ENCODE data around the gene SOX5. TPM values are rescaled to one million over a fixed set of nuclear protein-coding genes. Genes with fewer than 3 reads are reported as not detected.

The SOX5 gene
- total and polyA plus RNA-seq, 2 of the 8 experiments (the other 6 are each of a cell fraction or from before 2014, with no cell fraction given) = 2.2 to 2.6 TPM

- H3K23ac ChIP-seq (ENCODE audit: insufficient read length) = no peak overlapping the region
- H2BK5ac ChIP-seq (ENCODE audit: low read depth, low read length) = no peak overlapping the region
- no peak for DNase-seq (ENCODE audit: low read depth in 1 of 2, low spot score in 2 of 2)
- peaks cover 0 to 2% of the 10 kb centered on the region in 2 experiments; a peak in 1 of 4 replicates for H3K9me3 ChIP-seq (ENCODE audit: insufficient read depth in 2 of 2, low read depth in 1 of 2, low read length in 1 of 2)
- WGBS, 2 experiments (ENCODE audit: extremely low coverage in 1 of 2, insufficient coverage in 1 of 2, insufficient read length in 1 of 2, insufficient replicate concordance in 2 of 2, low coverage in 1 of 2, low lambda C conversion rate in 2 of 2, missing lambda C conversion rate in 1 of 2) = 65% methylated on average over 1 of the region's 1 CpG; no CpG with 5 or more reads in 1 of the 2 experiments
- H3K4me2 ChIP-seq (ENCODE audit: insufficient read depth in 1 of 2, low read depth in 2 of 2, low read length in 2 of 2) = no peak overlapping the region
- ChIA-PET CTCF (ENCODE audit: partially characterized antibody) (interaction anchor here (1.3 kb wide), 1 partner anchor 522 kb away, joined by 3 read pairs; no protein-coding TSS in a partner anchor), POLR2A (ENCODE audit: partially characterized antibody) (no interaction called here)
- no peaks in the 10 kb centered on the region for H3K79me2 ChIP-seq (ENCODE audit: control insufficient read depth in 1 of 2, insufficient read depth in 2 of 2, low read length in 2 of 2)
- H2BK20ac ChIP-seq (ENCODE audit: low read length) = no peak overlapping the region
- H3K4ac ChIP-seq (replicated peaks; ENCODE audit: insufficient read length, low read depth, low read length) = no peak overlapping the region
- H3K9ac ChIP-seq (replicated peaks in 1 of 4; ENCODE audit: extremely low read depth in 1 of 4, low read depth in 3 of 4, low read length in 3 of 4) = peak overlapping the region in 1 of 4 experiments; percentile 34; a peak in 1 of 7 replicates
- no peak overlapping the region for H4K91ac ChIP-seq (replicated peaks; ENCODE audit: insufficient read length, low read length)
- H2BK12ac ChIP-seq (ENCODE audit: low read depth, low read length) = no peak overlapping the region
- H3K56ac ChIP-seq (replicated peaks; ENCODE audit: insufficient read length, low read depth, low read length) = no peak overlapping the region
- no peak overlapping the region for H3K27ac ChIP-seq (ENCODE audit: low read depth, low read length)
- no peak overlapping the region for H2BK120ac ChIP-seq (replicated peaks; ENCODE audit: low read depth, low read length)
- H4K5ac ChIP-seq (ENCODE audit: insufficient read length, low read depth, low read length) = no peak overlapping the region
- no peaks in the 10 kb centered on the region for H4K20me1 ChIP-seq (replicated peaks in 1 of 2; ENCODE audit: control insufficient read depth in 1 of 2, insufficient read depth in 2 of 2, low read length in 2 of 2)
- no peak overlapping the region for H4K8ac ChIP-seq (ENCODE audit: extremely low read depth, insufficient read depth, low read length)
- no peak for FAIRE-seq
- H2AK5ac ChIP-seq (ENCODE audit: low read depth, low read length) = no peak overlapping the region
- no peaks in the 10 kb centered on the region for H3K27me3 ChIP-seq (replicated peaks in 1 of 4; ENCODE audit: control insufficient read depth in 3 of 4, extremely low read depth in 1 of 4, insufficient read depth in 3 of 4, low read length in 3 of 4)
- H3K36me3 ChIP-seq (ENCODE audit: control insufficient read depth in 2 of 4, insufficient read depth in 4 of 4, low read length in 3 of 4) = no peaks in the 10 kb centered on the region
- H3K23me2 ChIP-seq (ENCODE audit: low read depth, low read length) = no peaks in the 10 kb centered on the region
- no peak overlapping the region for H3K18ac ChIP-seq (ENCODE audit: extremely low read depth, low read length)
- peaks cover 0 to 6% (median 4%) of the 10 kb centered on the region in 4 experiments; a peak in 3 of 7 replicates for H3K4me1 ChIP-seq (replicated peaks in 1 of 4; ENCODE audit: control insufficient read depth in 3 of 4, insufficient read depth in 4 of 4, low read length in 3 of 4)
- H3K4me3 ChIP-seq (ENCODE audit: extremely low read depth in 1 of 4, insufficient read depth in 2 of 4, low read depth in 3 of 4, low read length in 4 of 4) = no peak overlapping the region
- no peak overlapping the region for H2BK15ac ChIP-seq (ENCODE audit: low read length)
- no peaks in the 10 kb centered on the region for H3K79me1 ChIP-seq (ENCODE audit: low read depth, low read length)
- H3K14ac ChIP-seq (ENCODE audit: insufficient read length) = no peak overlapping the region
- H2AFZ ChIP-seq (ENCODE audit: low read length) = no peak overlapping the region
- no peak for TF ChIP-seq PHF8 (conservative IDR thresholded peaks at IDR 0.05; ENCODE audit: low read depth, low read length)
- no peak for TF ChIP-seq ZNF274 (IDR thresholded peaks at IDR 0.05; ENCODE audit: borderline replicate concordance, extremely low read depth, low read length)
- no peak for TF ChIP-seq GTF2F1 (IDR thresholded peaks at IDR 0.05; ENCODE audit: borderline replicate concordance, low read depth, low read length)
- no peak for TF ChIP-seq RNF2 (IDR thresholded peaks at IDR 0.05; ENCODE audit: borderline replicate concordance, low read depth, low read length, missing control alignments, poor library complexity, severe bottlenecking)
- no peak for TF ChIP-seq CREB1 (IDR thresholded peaks at IDR 0.05)
- no peak for TF ChIP-seq TAF1 (IDR thresholded peaks at IDR 0.05; ENCODE audit: low read depth, low read length)
- TF ChIP-seq KDM5A (IDR thresholded peaks at IDR 0.05; ENCODE audit: low read length) = no peak
- TF ChIP-seq TAF7 (optimal IDR thresholded peaks at IDR 0.05; ENCODE audit: borderline replicate concordance, low read depth, low read length) = no peak
- no peak for TF ChIP-seq EGR1 (IDR thresholded peaks at IDR 0.05; ENCODE audit: borderline replicate concordance, low read depth, low read length)
- TF ChIP-seq NANOG (IDR thresholded peaks at IDR 0.05; ENCODE audit: insufficient read depth, low read depth, low read length, poor library complexity, severe bottlenecking) = no peak
- no peak for TF ChIP-seq KDM4A (IDR thresholded peaks at IDR 0.05; ENCODE audit: low read depth, low read length, severe bottlenecking)
These were observed 51.3 kb downstream of the SOX5 start for GRCh38 chr12:23898121-23898520.
